Endothelial cell of umbilical vein (primary cell): ENCODE data around the gene SLC25A46. TPM values are rescaled to one million over a fixed set of nuclear protein-coding genes. Genes with fewer than 3 reads are reported as not detected.

Experiments
- BruUV-seq: library from RNA; stranded (reverse); fragments of 400-500 nt; replicated peaks from 2 replicates; lab custom pipeline; 2021; lab: Mats Ljungman, UMichigan
- CTCF ChIA-PET: fragments of 300-600, 350-600 bp; sonication (Branson Sonifier 250); formaldehyde crosslinking; loops from one replicate; lab custom pipeline; 2021; ENCODE audit warnings: antibody characterized with exemption, inconsistent platforms; lab: Charles Lee
- POLR2A ChIA-PET: fragments of 300-600, 350-600 bp; sonication (Branson Sonifier 250); formaldehyde crosslinking; loops from one replicate; lab custom pipeline; 2021; ENCODE audit warnings: antibody characterized with exemption, inconsistent platforms; lab: Charles Lee
- DNase-seq: peaks from one replicate; pipeline ENCODE4 v3.0.0-alpha.2; 2011; ENCODE audit warnings: low read depth, low spot score
- FAIRE-seq: peaks from 2 replicates; lab custom pipeline; 2011; peaks lifted over from hg19 to GRCh38; lab: Jason Lieb, UNC
- H2AFZ ChIP-seq: 2 replicates; pipeline ENCODE4 v1.6.0; 2012; ENCODE audit warnings: low read depth, low read length, control low read depth, inconsistent platforms
- H3K27ac ChIP-seq: 2 replicates; pipeline ENCODE4 v1.5.1; 2011; ENCODE audit warnings: low read depth, mild to moderate bottlenecking, control low read depth, low read length, moderate library complexity; ENCODE audit not compliant: insufficient read depth
- H3K27me3 ChIP-seq, 2 experiments: 2 replicates each; pipeline versions ENCODE4 v1.6.0 to v1.6.1; 2011; ENCODE audit warnings: low read length in 2 of 2, mixed read lengths in 1 of 2; ENCODE audit not compliant: control insufficient read depth in 2 of 2, insufficient read depth in 2 of 2
- H3K36me3 ChIP-seq, 2 experiments: 2 replicates in 1 of 2; 3 replicates in 1 of 2; pipeline ENCODE4 v1.5.1; 2011; ENCODE audit warnings: low read length in 2 of 2, mild to moderate bottlenecking in 1 of 2, moderate library complexity in 1 of 2; ENCODE audit not compliant: control insufficient read depth in 2 of 2, insufficient read depth in 2 of 2; ENCODE audit errors: extremely low read depth in 1 of 2
- H3K4me1 ChIP-seq: 3 replicates; pipeline ENCODE4 v1.5.1; 2011; ENCODE audit warnings: mild to moderate bottlenecking, low read length; ENCODE audit not compliant: control insufficient read depth, insufficient read depth; ENCODE audit errors: extremely low read depth
- H3K4me2 ChIP-seq: 2 replicates; pipeline ENCODE4 v1.6.1; 2011; ENCODE audit warnings: low read length, control low read depth, mixed read lengths; ENCODE audit not compliant: insufficient read depth
- H3K4me3 ChIP-seq, 3 experiments: fragments of 200-600 bp in 1 of 3; sonication (generic), shearing (Covaris generic) in 1 of 3; replicated peaks in 1 of 3; 2 replicates each; pipeline ENCODE4 v1.5.1; 2011 to 2016; ENCODE audit warnings: control low read depth in 3 of 3, low read length in 3 of 3, mild to moderate bottlenecking in 2 of 3, inconsistent platforms in 1 of 3, low read depth in 1 of 3, moderate library complexity in 1 of 3; ENCODE audit not compliant: insufficient read depth in 1 of 3
- H3K79me2 ChIP-seq: 2 replicates; pipeline ENCODE4 v1.6.0; 2012; ENCODE audit warnings: low read length, inconsistent platforms; ENCODE audit not compliant: control insufficient read depth, insufficient read depth
- H3K9ac ChIP-seq: replicated peaks from 2 replicates; pipeline ENCODE3; 2011; ENCODE audit warnings: low read length, control low read depth; ENCODE audit not compliant: insufficient read depth; ENCODE audit errors: extremely low read depth
- H3K9me1 ChIP-seq: replicated peaks from 3 replicates; pipeline ENCODE4 v1.6.0; 2011; ENCODE audit warnings: mild to moderate bottlenecking, low read length; ENCODE audit not compliant: control insufficient read depth, insufficient read depth; ENCODE audit errors: extremely low read depth
- H3K9me3 ChIP-seq: replicated peaks from 2 replicates; pipeline ENCODE4 v1.5.1; 2012; ENCODE audit warnings: low read length, inconsistent platforms; ENCODE audit not compliant: control insufficient read depth, insufficient read depth
- H4K20me1 ChIP-seq: replicated peaks from 2 replicates; pipeline ENCODE3; 2011; ENCODE audit warnings: mild to moderate bottlenecking, low read length; ENCODE audit not compliant: control insufficient read depth, insufficient read depth; ENCODE audit errors: extremely low read depth
- CTCF ChIP-seq, 2 donors: IDR thresholded peaks; 1 replicate in 1 of 2; 2 replicates in 1 of 2; pipeline ENCODE4 v1.5.1; 2011; ENCODE audit warnings: low read length in 2 of 2, mild to moderate bottlenecking in 2 of 2, moderate library complexity in 2 of 2, control low read depth in 1 of 2, inconsistent platforms in 1 of 2, low read depth in 1 of 2; ENCODE audit not compliant: insufficient read depth in 1 of 2; ENCODE audit errors: extremely low read depth in 1 of 2
- EZH2 ChIP-seq: IDR thresholded peaks from 2 replicates; pipeline ENCODE4 v1.6.1; 2012; ENCODE audit warnings: borderline replicate concordance, low read depth, mild to moderate bottlenecking, moderate library complexity, low read length, inconsistent platforms; ENCODE audit not compliant: severe bottlenecking
- FOS ChIP-seq: IDR thresholded peaks from 2 replicates; pipeline ENCODE4 v1.6.1; 2011; ENCODE audit warnings: mild to moderate bottlenecking, low read length, moderate library complexity, borderline replicate concordance; ENCODE audit not compliant: insufficient read depth
- GATA2 ChIP-seq: IDR thresholded peaks from 2 replicates; pipeline ENCODE4 v1.7.0; 2011; ENCODE audit warnings: low read depth, mild to moderate bottlenecking, moderate library complexity, mixed read lengths, low read length; ENCODE audit not compliant: insufficient read length, insufficient read depth
- JUN ChIP-seq: IDR thresholded peaks from 2 replicates; pipeline ENCODE4 v1.6.1; 2011; ENCODE audit warnings: borderline replicate concordance, low read depth; ENCODE audit not compliant: insufficient read length, insufficient read depth
- MAX ChIP-seq: IDR thresholded peaks from 2 replicates; pipeline ENCODE4 v1.6.1; 2011; ENCODE audit not compliant: insufficient read depth, insufficient read length
- MYC ChIP-seq: IDR thresholded peaks from one replicate; pipeline ENCODE4 v1.6.1; 2011; ENCODE audit warnings: mild to moderate bottlenecking, low read depth, low read length
- POLR2A ChIP-seq: IDR thresholded peaks from 2 replicates; pipeline ENCODE4 v1.6.1; 2012; ENCODE audit warnings: low read depth, mild to moderate bottlenecking, control low read depth, low read length
- POLR2AphosphoS5 ChIP-seq: IDR thresholded peaks from 2 replicates; pipeline ENCODE4 v1.6.1; 2012; ENCODE audit warnings: low read depth, mild to moderate bottlenecking, control low read depth, low read length, moderate library complexity; ENCODE audit not compliant: insufficient read depth
- dilution Hi-C: fragments of 300-500 bp; cut with MboI; formaldehyde crosslinking; loops from one replicate; pipeline ENCODE4 v1.15.0; 2019; ENCODE audit warnings: low sequenced_read_pairs; ENCODE audit not compliant: extremely low pct_ligation_motif_present
- intact Hi-C: fragments of 100-400 bp; cut with micrococcal nuclease; formaldehyde crosslinking; loops from one replicate; pipeline ENCODE4 v1.10.0; 2022
- polyA plus RNA-seq, 4 experiments: library from polyadenylated mRNA; depleted of rRNA in 3 of 4; stranded (reverse) in 3 of 4; unstranded in 1 of 4; fragments of >200 nt; gene quantifications; 2 replicates each; pipeline versions ENCODE4 v1.2.1 to v1.2.3, GENCODE V29; 2011 to 2012; ENCODE audit warnings: missing spikeins in 1 of 4
- total RNA-seq: library from RNA; stranded (reverse); gene quantifications from 2 replicates; pipeline ENCODE4 v1.2.3, GENCODE V29; 2021

SLC25A46 gene
- total and polyA plus RNA-seq, 2 donors (not counting 3 experiments of a cell fraction or from before 2014, with no cell fraction given): 13.5 to 31.1 TPM

- CTCF ChIA-PET: interaction anchor here (1.2 kb wide), 1 partner anchor 12 kb away, joined by 4 read pairs; no protein-coding TSS in a partner anchor
- no peaks in the 10 kb centered on the region for H3K27me3 ChIP-seq
- H3K9ac ChIP-seq: no peak overlapping the region
- H2AFZ ChIP-seq: no peak overlapping the region
- no peak for TF ChIP-seq CTCF (IDR thresholded peaks at IDR 0.05; ENCODE audit: extremely low read depth in 1 of 2, insufficient read depth in 1 of 2, low read depth in 1 of 2, low read length in 2 of 2)
- no peaks in the 10 kb centered on the region for H3K79me2 ChIP-seq
- POLR2A ChIA-PET: no interaction called here
- no peak overlapping the region for H3K4me2 ChIP-seq
- no peaks in the 10 kb centered on the region for H4K20me1 ChIP-seq
- no peak for FAIRE-seq
- no peak overlapping the region for H3K4me3 ChIP-seq
- H3K4me1 ChIP-seq: no peaks in the 10 kb centered on the region
- dilution Hi-C loops: no loop called here
- no TSS peak for BruUV-seq
- no peaks in the 10 kb centered on the region for H3K9me1 ChIP-seq
- H3K27ac ChIP-seq: no peak overlapping the region
- DNase-seq: no peak
- no peaks in the 10 kb centered on the region for H3K36me3 ChIP-seq
- intact Hi-C loops: no loop called here
- no peaks in the 10 kb centered on the region for H3K9me3 ChIP-seq
Observed at GRCh38 chr5:110702704-110703103, 36.1 kb upstream of the SLC25A46 start.

- FAIRE-seq (no peak), DNase-seq (no peak)
- no peak overlapping the region for H3K27ac ChIP-seq
- H3K9me3 ChIP-seq: no peaks in the 10 kb centered on the region
- ChIA-PET CTCF (interaction anchor here (1.2 kb wide), 1 partner anchor 11 kb away, joined by 4 read pairs; no protein-coding TSS in a partner anchor), POLR2A (no interaction called here)
- intact Hi-C loops (no loop called here), dilution Hi-C loops (no loop called here)
- no peak overlapping the region for H2AFZ ChIP-seq
- H3K9me1 ChIP-seq: no peaks in the 10 kb centered on the region
- no peak for TF ChIP-seq CTCF (IDR thresholded peaks at IDR 0.05; ENCODE audit: extremely low read depth in 1 of 2, insufficient read depth in 1 of 2, low read depth in 1 of 2, low read length in 2 of 2)
- no peak for TF ChIP-seq MYC
- no peak for TF ChIP-seq GATA2
- no peak for TF ChIP-seq JUN
- no peak for TF ChIP-seq EZH2
- no peak for TF ChIP-seq POLR2A
- no peak for TF ChIP-seq FOS
- TF ChIP-seq POLR2AphosphoS5: no peak
- TF ChIP-seq MAX: no peak
- no peaks in the 10 kb centered on the region for H3K36me3 ChIP-seq
- H4K20me1 ChIP-seq: no peaks in the 10 kb centered on the region
- H3K4me3 ChIP-seq: no peak overlapping the region
- H3K4me1 ChIP-seq: no peaks in the 10 kb centered on the region
- no peak overlapping the region for H3K4me2 ChIP-seq
- no peaks in the 10 kb centered on the region for H3K79me2 ChIP-seq
- no TSS peak for BruUV-seq
- no peak overlapping the region for H3K9ac ChIP-seq
- H3K27me3 ChIP-seq: no peaks in the 10 kb centered on the region
Observed at GRCh38 chr5:110703481-110703880, 35.3 kb upstream of the SLC25A46 start.
